Sciatic nerve (tissue), 2 donors: ENCODE data around the gene ARHGDIB. TPM values are rescaled to one million over a fixed set of nuclear protein-coding genes. Genes with fewer than 3 reads are reported as not detected.

Source experiments
- ATAC-seq: fragments of 200-7000 bp; cut with Tn5 transposase; one replicate; pipeline ENCODE4 v1.9.1; 2020; ENCODE audit warnings: mild to moderate bottlenecking, moderate library complexity
- DNase-seq: peaks from one replicate; pipeline ENCODE4 v3.0.0-alpha.2; 2020; ENCODE audit warnings: low spot score
- intact Hi-C: fragments of 100-400 bp; cut with DNase I; formaldehyde crosslinking; loops from one replicate; pipeline ENCODE4 v1.14.2; 2022
- total RNA-seq: library from RNA; stranded (reverse); fragmentation: NEBNext Ultra II Directional; extraction: Animal tissue kit (Norgen Biotek cat#: 25700); gene quantifications from one replicate; pipeline ENCODE4 v1.2.1, GENCODE V29; 2021
- donor health status: DM: no; HTN: no; CAD: no.
- donor health status: DM: no; HTN: no; CAD: no.

Gene ARHGDIB
- total RNA-seq, 1 donor from 2014 or later = 73.5 TPM

GRCh38 chr12:14938301-14938700, 23.1 kb downstream of the ARHGDIB start, which contains the start of gene ERP27:
ERP27 (minus strand) TSS chr12:14938537; CDS start chr12:14938508, 29 bp downstream.
- no peak for ATAC-seq
- intact Hi-C loops = no loop called here

GRCh38 chr12:14937689-14938088, 23.7 kb downstream of the ARHGDIB start:
- ATAC-seq (no peak), DNase-seq (no peak)
- intact Hi-C loops = no loop called here

More at GRCh38 chr12:14938301-14938700, 23.1 kb downstream of the ARHGDIB start, which contains the start of gene ERP27:
- no peak for DNase-seq

- intact Hi-C loops = no loop called here
- ATAC-seq (no peak), DNase-seq (no peak)
Measured at GRCh38 chr12:14937014-14937413, 24.4 kb downstream of the ARHGDIB start.

- DNase-seq (no peak), ATAC-seq (no peak)
- intact Hi-C loops = no loop called here
Measured at GRCh38 chr12:14936224-14936861, 25.1 kb downstream of the ARHGDIB start.

GRCh38 chr12:14935031-14935430, 26.4 kb downstream of the ARHGDIB start:
- intact Hi-C loops = no loop called here
- no peak for DNase-seq

GRCh38 chr12:14934511-14934910, 26.9 kb downstream of the ARHGDIB start:
- intact Hi-C loops = no loop called here
- ATAC-seq = no peak

More at GRCh38 chr12:14935031-14935430, 26.4 kb downstream of the ARHGDIB start:
- no peak for ATAC-seq

GRCh38 chr12:14931791-14932560, 29.4 kb downstream of the ARHGDIB start:
- intact Hi-C loops = no loop called here
- ATAC-seq = no peak
- DNase-seq = no peak

More at GRCh38 chr12:14934511-14934910, 26.9 kb downstream of the ARHGDIB start:
- DNase-seq = no peak

- ATAC-seq (no peak), DNase-seq (no peak)
- intact Hi-C loops = no loop called here
Measured at GRCh38 chr12:14931359-14931758, 30.0 kb downstream of the ARHGDIB start.

- ATAC-seq = peak; percentile 59
- intact Hi-C loops = no loop called here
- DNase-seq = no peak
Measured at GRCh38 chr12:14930299-14930698, 31.1 kb downstream of the ARHGDIB start.

- intact Hi-C loops = no loop called here
- ATAC-seq = peak; percentile 72
- DNase-seq = no peak
Measured at GRCh38 chr12:14928931-14929330, 32.5 kb downstream of the ARHGDIB start.

- ATAC-seq (no peak), DNase-seq (no peak)
- intact Hi-C loops = no loop called here
Measured at GRCh38 chr12:14927267-14927666, 34.1 kb downstream of the ARHGDIB start.

- intact Hi-C loops = no loop called here
- ATAC-seq = no peak
Measured at GRCh38 chr12:14924541-14924940, 36.9 kb downstream of the ARHGDIB start.

GRCh38 chr12:14923944-14924343, 37.5 kb downstream of the ARHGDIB start:
- intact Hi-C loops = no loop called here
- ATAC-seq (no peak), DNase-seq (no peak)

More at GRCh38 chr12:14924541-14924940, 36.9 kb downstream of the ARHGDIB start:
- no peak for DNase-seq

- DNase-seq (no peak), ATAC-seq (no peak)
- intact Hi-C loops = no loop called here
Measured at GRCh38 chr12:14921218-14921617, 40.2 kb downstream of the ARHGDIB start.

GRCh38 chr12:14920475-14921126, 40.8 kb downstream of the ARHGDIB start:
- intact Hi-C loops = no loop called here
- ATAC-seq = no peak
- no peak for DNase-seq

- intact Hi-C loops = no loop called here
- no peak for DNase-seq
- ATAC-seq = no peak
Measured at GRCh38 chr12:14919455-14919854, 41.9 kb downstream of the ARHGDIB start.

GRCh38 chr12:14915736-14916135, 45.7 kb downstream of the ARHGDIB start:
- DNase-seq = no peak
- no peak for ATAC-seq
- intact Hi-C loops = no loop called here

- intact Hi-C loops = no loop called here
- ATAC-seq (peak; percentile 90), DNase-seq (peak; percentile 61)
Measured at GRCh38 chr12:14913381-14913781, 48.0 kb downstream of the ARHGDIB start.

- no peak for DNase-seq
- ATAC-seq = no peak
- intact Hi-C loops = no loop called here
Measured at GRCh38 chr12:14911131-14911530, 50.3 kb downstream of the ARHGDIB start.
